ENCODE measurements around the gene GTPBP6. TPM values are rescaled to one million over a fixed set of nuclear protein-coding genes. Genes with fewer than 3 reads are reported as not detected.

The GTPBP6 gene
- total RNA-seq, 1 donor from 2014 or later: 47.2 TPM

DNA sequence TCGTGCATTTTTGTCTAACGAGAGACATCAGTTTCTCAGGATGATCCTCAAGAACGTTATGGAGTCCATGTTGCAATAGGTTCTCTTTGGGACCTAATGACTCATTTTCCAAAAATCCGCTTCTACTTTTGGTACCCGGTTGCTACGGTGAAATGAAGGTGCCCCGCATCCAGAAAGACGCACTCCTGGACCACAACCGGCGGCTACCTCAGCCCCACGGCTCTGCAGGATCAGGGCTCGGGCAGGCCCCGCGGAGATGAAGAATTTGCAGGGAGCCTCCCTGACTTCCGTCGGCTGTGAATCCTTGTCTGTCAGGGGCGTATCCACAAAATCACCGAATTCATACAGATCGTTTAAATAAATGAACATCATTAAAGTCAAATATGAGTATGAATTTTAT lies 15.6 kb downstream of the GTPBP6 start:
- Mint-ChIP-seq H3K4me1 (ENCODE audit: unreplicated experiment) (no peaks in the 10 kb centered on the region), H3K4me3 (ENCODE audit: unreplicated experiment) (no peak overlapping the region), H3K36me3 (ENCODE audit: low read depth, unreplicated experiment) (peaks cover 17% of the 10 kb centered on the region), H3K9me3 (ENCODE audit: unreplicated experiment) (no peaks in the 10 kb centered on the region), H3K27me3 (ENCODE audit: unreplicated experiment) (no peaks in the 10 kb centered on the region), H3K27ac (ENCODE audit: unreplicated experiment) (no peak overlapping the region)
- no peak for DNase-seq (ENCODE audit: low spot score)
- TF ChIP-seq, protein P1, sequence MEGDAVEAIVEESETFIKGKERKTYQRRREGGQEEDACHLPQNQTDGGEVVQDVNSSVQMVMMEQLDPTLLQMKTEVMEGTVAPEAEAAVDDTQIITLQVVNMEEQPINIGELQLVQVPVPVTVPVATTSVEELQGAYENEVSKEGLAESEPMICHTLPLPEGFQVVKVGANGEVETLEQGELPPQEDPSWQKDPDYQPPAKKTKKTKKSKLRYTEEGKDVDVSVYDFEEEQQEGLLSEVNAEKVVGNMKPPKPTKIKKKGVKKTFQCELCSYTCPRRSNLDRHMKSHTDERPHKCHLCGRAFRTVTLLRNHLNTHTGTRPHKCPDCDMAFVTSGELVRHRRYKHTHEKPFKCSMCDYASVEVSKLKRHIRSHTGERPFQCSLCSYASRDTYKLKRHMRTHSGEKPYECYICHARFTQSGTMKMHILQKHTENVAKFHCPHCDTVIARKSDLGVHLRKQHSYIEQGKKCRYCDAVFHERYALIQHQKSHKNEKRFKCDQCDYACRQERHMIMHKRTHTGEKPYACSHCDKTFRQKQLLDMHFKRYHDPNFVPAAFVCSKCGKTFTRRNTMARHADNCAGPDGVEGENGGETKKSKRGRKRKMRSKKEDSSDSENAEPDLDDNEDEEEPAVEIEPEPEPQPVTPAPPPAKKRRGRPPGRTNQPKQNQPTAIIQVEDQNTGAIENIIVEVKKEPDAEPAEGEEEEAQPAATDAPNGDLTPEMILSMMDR (IDR thresholded peaks at IDR 0.05; ENCODE audit: unreplicated experiment): no peak

DNA sequence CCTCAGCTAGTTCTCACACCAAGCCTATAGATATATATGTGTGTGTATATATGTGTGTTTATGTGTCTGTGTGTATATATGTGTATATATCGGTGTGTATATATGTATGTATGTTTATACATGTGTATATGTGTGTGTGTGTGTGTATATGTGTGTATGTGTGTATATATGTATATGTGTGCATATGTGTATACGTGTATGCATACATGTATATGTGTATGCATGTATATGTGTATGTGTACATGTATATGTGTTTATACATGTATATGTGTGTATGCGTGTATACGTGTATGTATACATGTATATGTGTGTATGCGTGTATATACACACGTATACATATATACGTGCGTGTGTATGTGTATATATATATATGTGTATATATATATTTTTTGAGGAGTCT lies 18.3 kb downstream of the GTPBP6 start:
- H3K27ac Mint-ChIP-seq (ENCODE audit: unreplicated experiment): no peak overlapping the region
- no peak for DNase-seq (ENCODE audit: low spot score)
- no peaks in the 10 kb centered on the region for H3K27me3 Mint-ChIP-seq (ENCODE audit: unreplicated experiment)
- peaks cover 19% of the 10 kb centered on the region for H3K36me3 Mint-ChIP-seq (ENCODE audit: low read depth, unreplicated experiment)
- TF ChIP-seq, protein P1 (IDR thresholded peaks at IDR 0.05; ENCODE audit: unreplicated experiment): no peak
- no peaks in the 10 kb centered on the region for H3K9me3 Mint-ChIP-seq (ENCODE audit: unreplicated experiment)
- H3K4me3 Mint-ChIP-seq (ENCODE audit: unreplicated experiment): no peak overlapping the region
- no peaks in the 10 kb centered on the region for H3K4me1 Mint-ChIP-seq (ENCODE audit: unreplicated experiment)

DNA sequence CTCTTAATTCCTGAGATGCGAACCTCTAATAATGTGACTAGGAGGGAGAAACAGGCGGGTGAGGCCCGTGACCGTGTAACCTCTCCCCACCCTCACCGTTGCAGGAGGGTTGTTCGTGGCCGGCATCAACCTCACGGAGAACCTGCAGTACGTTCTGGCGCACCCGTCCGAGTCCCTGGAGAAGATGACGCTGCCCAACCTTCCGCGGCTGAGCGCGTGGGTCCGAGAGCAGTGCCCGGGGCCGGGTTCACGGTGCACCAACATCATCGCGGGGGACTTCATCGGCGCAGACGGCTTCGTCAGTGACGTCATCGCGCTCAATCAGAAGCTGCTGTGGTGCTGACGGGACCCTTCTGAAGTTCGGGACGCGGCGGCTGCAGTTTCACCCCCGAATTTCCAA lies 19.6 kb downstream of the GTPBP6 start:
- Mint-ChIP-seq H3K27me3 (ENCODE audit: unreplicated experiment) (no peaks in the 10 kb centered on the region), H3K36me3 (ENCODE audit: low read depth, unreplicated experiment) (peaks cover 16% of the 10 kb centered on the region)

DNA sequence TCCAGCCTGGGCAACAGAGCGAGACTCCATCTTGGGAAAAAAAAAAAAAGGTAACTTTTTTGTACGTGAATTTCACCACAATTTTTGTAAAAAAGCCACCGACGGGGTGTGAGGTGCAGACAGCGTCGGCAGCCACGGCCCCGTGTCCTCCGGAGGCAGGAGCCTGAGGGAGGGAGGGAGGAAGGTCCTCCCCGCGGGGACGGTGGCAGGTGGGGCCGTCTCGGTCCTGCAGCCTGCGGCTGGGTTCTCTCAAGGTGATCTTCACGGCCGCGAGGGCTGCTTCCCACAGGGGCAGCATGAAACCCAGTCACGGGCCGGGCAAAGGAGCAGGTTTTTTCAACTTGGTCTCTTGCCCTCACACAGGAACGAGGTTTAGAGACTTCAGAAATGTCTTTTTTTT lies 23.5 kb downstream of the GTPBP6 start:
- DNase-seq (ENCODE audit: low spot score): no peak
- Mint-ChIP-seq H3K36me3 (ENCODE audit: low read depth, unreplicated experiment) (peaks cover 11% of the 10 kb centered on the region), H3K4me1 (ENCODE audit: unreplicated experiment) (no peaks in the 10 kb centered on the region), H3K27me3 (ENCODE audit: unreplicated experiment) (no peaks in the 10 kb centered on the region), H3K9me3 (ENCODE audit: unreplicated experiment) (no peaks in the 10 kb centered on the region), H3K27ac (ENCODE audit: unreplicated experiment) (no peak overlapping the region), H3K4me3 (ENCODE audit: unreplicated experiment) (no peak overlapping the region)
- TF ChIP-seq, protein P1 (IDR thresholded peaks at IDR 0.05; ENCODE audit: unreplicated experiment): no peak

More for the DNA sequence above, 19.6 kb downstream of the GTPBP6 start:
- Mint-ChIP-seq H3K4me1 (ENCODE audit: unreplicated experiment) (no peaks in the 10 kb centered on the region), H3K9me3 (ENCODE audit: unreplicated experiment) (no peaks in the 10 kb centered on the region), H3K27ac (ENCODE audit: unreplicated experiment) (no peak overlapping the region), H3K4me3 (ENCODE audit: unreplicated experiment) (no peak overlapping the region)
- DNase-seq (ENCODE audit: low spot score): no peak
- TF ChIP-seq, protein P1 (IDR thresholded peaks at IDR 0.05; ENCODE audit: unreplicated experiment): no peak

DNA sequence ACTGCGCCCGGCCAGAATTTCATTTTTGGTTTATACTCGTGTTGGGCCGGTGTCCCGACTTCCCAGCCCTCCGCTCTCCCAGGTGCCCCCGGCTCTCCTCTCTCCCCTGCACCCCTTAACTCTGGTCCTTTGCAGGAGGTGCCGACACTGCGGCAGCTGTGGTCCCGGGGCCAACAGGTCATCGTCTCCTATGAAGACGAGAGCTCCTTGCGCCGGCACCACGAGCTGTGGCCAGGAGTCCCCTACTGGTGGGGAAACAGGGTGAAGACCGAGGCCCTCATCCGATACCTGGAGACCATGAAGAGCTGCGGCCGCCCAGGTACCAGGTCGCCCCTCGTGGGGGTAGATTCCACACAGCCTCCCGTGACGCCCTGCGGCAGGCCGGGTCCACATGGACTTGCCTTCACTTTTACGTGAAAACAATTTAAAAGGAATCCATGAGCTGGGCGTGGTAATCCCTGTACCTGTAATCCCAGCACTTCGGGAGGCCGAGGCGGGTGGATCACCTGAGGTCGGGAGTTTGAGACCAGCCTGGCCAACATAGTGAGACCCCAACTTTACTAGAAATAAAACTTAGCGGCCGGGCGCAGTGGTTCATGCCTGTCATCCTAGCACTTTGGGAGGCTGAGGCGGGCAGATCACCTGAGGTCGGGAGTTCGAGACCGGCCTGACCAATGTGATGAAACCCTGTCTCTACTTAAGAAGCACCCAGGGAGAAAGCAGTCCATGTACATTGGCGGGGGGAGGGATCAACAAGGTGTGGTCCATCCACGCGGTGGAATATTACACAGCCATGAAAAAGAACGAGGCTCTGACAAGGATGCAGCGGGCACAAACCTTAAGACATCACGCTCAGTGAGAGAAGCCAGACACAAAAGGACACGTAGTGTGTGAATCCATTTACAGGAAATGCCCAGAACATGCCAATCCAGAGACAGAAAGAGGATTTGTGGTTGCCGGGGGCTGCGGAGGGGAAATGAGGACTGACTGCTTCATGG lies 25.4 kb downstream of the GTPBP6 start:
- Mint-ChIP-seq H3K27me3 (ENCODE audit: unreplicated experiment) (no peaks in the 10 kb centered on the region), H3K4me1 (ENCODE audit: unreplicated experiment) (no peaks in the 10 kb centered on the region), H3K27ac (ENCODE audit: unreplicated experiment) (no peak overlapping the region), H3K36me3 (ENCODE audit: low read depth, unreplicated experiment) (peaks cover 11% of the 10 kb centered on the region), H3K9me3 (ENCODE audit: unreplicated experiment) (no peaks in the 10 kb centered on the region), H3K4me3 (ENCODE audit: unreplicated experiment) (peak overlapping the region; percentile 64)
- DNase-seq (ENCODE audit: low spot score): no peak
- TF ChIP-seq, protein P1 (IDR thresholded peaks at IDR 0.05; ENCODE audit: unreplicated experiment): no peak
